ENCODE measurements around the gene KCNJ6. TPM values are rescaled to one million over a fixed set of nuclear protein-coding genes. Genes with fewer than 3 reads are reported as not detected.

Gene KCNJ6
- total RNA-seq, 1 donor from 2014 or later, result 2.6 TPM

- Mint-ChIP-seq H3K36me3 (ENCODE audit: low read depth, unreplicated experiment) (no peaks in the 10 kb centered on the region), H3K9me3 (ENCODE audit: unreplicated experiment) (no peaks in the 10 kb centered on the region), H3K4me1 (ENCODE audit: low read depth, unreplicated experiment) (peaks cover 22% of the 10 kb centered on the region), H3K4me3 (ENCODE audit: unreplicated experiment) (no peak overlapping the region), H3K27me3 (ENCODE audit: low read depth, unreplicated experiment) (no peaks in the 10 kb centered on the region), H3K27ac (ENCODE audit: unreplicated experiment) (peak overlapping the region; percentile 59)
- FAIRE-seq (peak; percentile 77), DNase-seq (ENCODE audit: low read depth) (peak; percentile 89)
- no peaks in the 10 kb centered on the region for H3K9me3 ChIP-seq (ENCODE audit: insufficient read depth, low read depth, low read length)
- H3K27me3 ChIP-seq (ENCODE audit: insufficient read depth, low read length), result no peaks in the 10 kb centered on the region
- peak overlapping the region; percentile 51 for H3K4me2 ChIP-seq (ENCODE audit: low read length)
- peak overlapping the region; percentile 37 for H3K27ac ChIP-seq (ENCODE audit: low read depth, low read length)
- no peak overlapping the region for H3K9ac ChIP-seq (ENCODE audit: low read length)
- H4K20me1 ChIP-seq (ENCODE audit: insufficient read depth, low read length), result no peaks in the 10 kb centered on the region
- no peaks in the 10 kb centered on the region for H3K79me2 ChIP-seq (ENCODE audit: insufficient read depth, low read length)
- H3K4me1 ChIP-seq (ENCODE audit: insufficient read depth, low read length), result peaks cover 13% of the 10 kb centered on the region
- no peak overlapping the region for H2AFZ ChIP-seq (ENCODE audit: low read depth, low read length)
- no peak for TF ChIP-seq CTCF (IDR thresholded peaks at IDR 0.05; ENCODE audit: insufficient read depth, low read depth, low read length)
- no peak for TF ChIP-seq EZH2 (IDR thresholded peaks at IDR 0.05; ENCODE audit: insufficient read depth, low read length)
- no peak overlapping the region for H3K4me3 ChIP-seq (ENCODE audit: insufficient read depth, low read depth, low read length)
- no peaks in the 10 kb centered on the region for H3K36me3 ChIP-seq (ENCODE audit: insufficient read depth, low read length)
Observed at GRCh38 chr21:37871121-37871862, 45.0 kb downstream of the KCNJ6 start.

- no peak overlapping the region for H3K4me3 Mint-ChIP-seq (ENCODE audit: unreplicated experiment)
- Histone ChIP-seq H3K4me2 (ENCODE audit: low read length) (no peak overlapping the region), H3K9me3 (ENCODE audit: insufficient read depth, low read depth, low read length) (no peaks in the 10 kb centered on the region), H3K9ac (ENCODE audit: low read length) (no peak overlapping the region), H3K27ac (ENCODE audit: low read depth, low read length) (no peak overlapping the region), H3K4me1 (ENCODE audit: insufficient read depth, low read length) (peaks cover 13% of the 10 kb centered on the region), H3K4me3 (ENCODE audit: insufficient read depth, low read depth, low read length) (no peak overlapping the region), H3K79me2 (ENCODE audit: insufficient read depth, low read length) (no peaks in the 10 kb centered on the region), H3K27me3 (ENCODE audit: insufficient read depth, low read length) (no peaks in the 10 kb centered on the region), H4K20me1 (ENCODE audit: insufficient read depth, low read length) (no peaks in the 10 kb centered on the region), H2AFZ (ENCODE audit: low read depth, low read length) (no peak overlapping the region), H3K36me3 (ENCODE audit: insufficient read depth, low read length) (no peaks in the 10 kb centered on the region)
- H3K4me1 Mint-ChIP-seq (ENCODE audit: low read depth, unreplicated experiment), result peaks cover 22% of the 10 kb centered on the region
- DNase-seq (ENCODE audit: low read depth), result no peak
- no peak for FAIRE-seq
- no peak overlapping the region for H3K27ac Mint-ChIP-seq (ENCODE audit: unreplicated experiment)
- no peaks in the 10 kb centered on the region for H3K27me3 Mint-ChIP-seq (ENCODE audit: low read depth, unreplicated experiment)
- no peaks in the 10 kb centered on the region for H3K36me3 Mint-ChIP-seq (ENCODE audit: low read depth, unreplicated experiment)
- no peaks in the 10 kb centered on the region for H3K9me3 Mint-ChIP-seq (ENCODE audit: unreplicated experiment)
- TF ChIP-seq CTCF (IDR thresholded peaks at IDR 0.05; ENCODE audit: insufficient read depth, low read depth, low read length) (no peak), EZH2 (IDR thresholded peaks at IDR 0.05; ENCODE audit: insufficient read depth, low read length) (no peak)
Observed at GRCh38 chr21:37870221-37870620, 46.0 kb downstream of the KCNJ6 start.

- Histone ChIP-seq H3K4me2 (ENCODE audit: low read length) (no peak overlapping the region), H4K20me1 (ENCODE audit: insufficient read depth, low read length) (no peaks in the 10 kb centered on the region), H2AFZ (ENCODE audit: low read depth, low read length) (no peak overlapping the region), H3K9me3 (ENCODE audit: insufficient read depth, low read depth, low read length) (no peaks in the 10 kb centered on the region), H3K36me3 (ENCODE audit: insufficient read depth, low read length) (no peaks in the 10 kb centered on the region), H3K4me3 (ENCODE audit: insufficient read depth, low read depth, low read length) (no peak overlapping the region), H3K79me2 (ENCODE audit: insufficient read depth, low read length) (no peaks in the 10 kb centered on the region), H3K27me3 (ENCODE audit: insufficient read depth, low read length) (no peaks in the 10 kb centered on the region), H3K27ac (ENCODE audit: low read depth, low read length) (no peak overlapping the region), H3K9ac (ENCODE audit: low read length) (no peak overlapping the region), H3K4me1 (ENCODE audit: insufficient read depth, low read length) (peaks cover 13% of the 10 kb centered on the region)
- no peak overlapping the region for H3K4me3 Mint-ChIP-seq (ENCODE audit: unreplicated experiment)
- no peak for TF ChIP-seq EZH2 (IDR thresholded peaks at IDR 0.05; ENCODE audit: insufficient read depth, low read length)
- TF ChIP-seq CTCF (IDR thresholded peaks at IDR 0.05; ENCODE audit: insufficient read depth, low read depth, low read length), result no peak
- peaks cover 24% of the 10 kb centered on the region for H3K4me1 Mint-ChIP-seq (ENCODE audit: low read depth, unreplicated experiment)
- no peaks in the 10 kb centered on the region for H3K9me3 Mint-ChIP-seq (ENCODE audit: unreplicated experiment)
- H3K27ac Mint-ChIP-seq (ENCODE audit: unreplicated experiment), result peak overlapping the region; percentile 49
- H3K36me3 Mint-ChIP-seq (ENCODE audit: low read depth, unreplicated experiment), result no peaks in the 10 kb centered on the region
- FAIRE-seq, result no peak
- no peak for DNase-seq (ENCODE audit: low read depth)
- no peaks in the 10 kb centered on the region for H3K27me3 Mint-ChIP-seq (ENCODE audit: low read depth, unreplicated experiment)
Observed at GRCh38 chr21:37869661-37870060, 46.6 kb downstream of the KCNJ6 start.

All from astrocyte (in vitro differentiated cells and primary cell).